Right lobe of liver (tissue), 6 donors: ENCODE results near the gene UNKL. TPM values are rescaled to one million over a fixed set of nuclear protein-coding genes. Genes with fewer than 3 reads are reported as not detected.

ENCODE experiments used
- ATAC-seq, 4 donors: fragments of 200-7000 bp; cut with Tn5 transposase; one replicate each; pipeline ENCODE4 v1.9.1; 2020; ENCODE audit warnings: mild to moderate bottlenecking in 4 of 4, moderate library complexity in 4 of 4
- DNase-seq, 3 donors: peaks; one replicate each; pipeline ENCODE4 v3.0.0-alpha.2; 2020
- H3K27ac ChIP-seq, 3 donors: fragments of 200-600 bp; one replicate each; pipeline ENCODE4 v1.8.0; 2022
- H3K27me3 ChIP-seq, 2 donors: fragments of 200-600 bp; one replicate each; pipeline ENCODE4 v1.8.0; 2022
- H3K36me3 ChIP-seq, 4 donors: fragments of 200-600 bp; sonication (generic) in 1 of 4; one replicate each; pipeline versions ENCODE4 v1.5.1 to v1.8.0; 2017 to 2022; ENCODE audit warnings: control low read depth in 1 of 4
- H3K4me1 ChIP-seq, 4 donors: fragments of 200-600 bp; sonication (generic) in 1 of 4; one replicate each; pipeline versions ENCODE4 v1.5.1 to v1.8.0; 2017 to 2022; ENCODE audit warnings: control low read depth in 1 of 4
- H3K4me3 ChIP-seq, 3 donors: fragments of 200-600 bp; one replicate each; pipeline ENCODE4 v1.8.0; 2022
- H3K9me3 ChIP-seq, 4 donors: fragments of 200-600 bp; sonication (generic) in 1 of 4; one replicate each; pipeline versions ENCODE4 v1.5.1 to v1.8.0; 2017 to 2022; ENCODE audit warnings: control low read depth in 1 of 4
- CTCF ChIP-seq, 4 donors: fragments of 200-600 bp in 3 of 4; fragments of 450-650 bp in 1 of 4; IDR thresholded peaks; one replicate each; pipeline versions ENCODE4 v1.5.1 to v1.8.0; 2016 to 2022; ENCODE audit warnings: antibody characterized with exemption in 4 of 4, mild to moderate bottlenecking in 2 of 4
- POLR2A ChIP-seq: fragments of 450-650 bp; IDR thresholded peaks from one replicate; pipeline ENCODE4 v1.6.1; 2017; ENCODE audit warnings: antibody characterized with exemption, mild to moderate bottlenecking
- WGBS: methylation state at CpG from one replicate; pipeline ENCODE4 v1.1.6; 2018; ENCODE audit warnings: low coverage, low lambda C conversion rate; ENCODE audit not compliant: insufficient coverage; ENCODE audit errors: missing lambda C conversion rate; 5-methylcytosine and 5-hydroxymethylcytosine counted together
- intact Hi-C, 2 donors: fragments of 100-400 bp; cut with DNase I; formaldehyde crosslinking; loops; one replicate each; pipeline versions ENCODE4 v1.11.2 to v1.14.1; 2022
- total RNA-seq, 6 experiments: library from RNA; depleted of rRNA in 2 of 6; stranded (reverse); fragments of >200 nt in 2 of 6; fragmentation: NEBNext Ultra II Directional in 3 of 6; extraction: Animal tissue kit (Norgen Biotek cat#: 25700) in 3 of 6; gene quantifications; one replicate each; pipeline versions ENCODE4 v1.1.0 to v1.2.4, GENCODE V29; 2016 to 2023
- donor health status: DM: no; HTN: yes; CAD: no.
- donor health status: DM: no; HTN: no; CAD: no.
- donor health status: DM: no; HTN: no; CAD: no.
- donor health status: DM: no; HTN: yes; CAD: no.
- donor health status: DM: no; HTN: yes; CAD: no.

Gene UNKL
- total RNA-seq, 6 experiments from 2014 or later: 9.0 to 14.2 (median 12.0) TPM

GRCh38 chr16:1325261-1325660 is 89.2 kb downstream of the UNKL start:
- WGBS: 82% methylated on average over 7 of the region's 15 CpGs
- no peaks in the 10 kb centered on the region for H3K9me3 ChIP-seq
- H3K27ac ChIP-seq: no peak overlapping the region
- H3K4me3 ChIP-seq: no peak overlapping the region
- H3K36me3 ChIP-seq: peaks cover 0 to 38% (median 13%) of the 10 kb centered on the region in 4 donors
- TF ChIP-seq POLR2A (no peak), CTCF (IDR thresholded peaks at IDR 0.05) (no peak)
- no peak for ATAC-seq
- intact Hi-C loops: no loop called here
- no peaks in the 10 kb centered on the region for H3K4me1 ChIP-seq
- no peak for DNase-seq
- no peaks in the 10 kb centered on the region for H3K27me3 ChIP-seq

DNA sequence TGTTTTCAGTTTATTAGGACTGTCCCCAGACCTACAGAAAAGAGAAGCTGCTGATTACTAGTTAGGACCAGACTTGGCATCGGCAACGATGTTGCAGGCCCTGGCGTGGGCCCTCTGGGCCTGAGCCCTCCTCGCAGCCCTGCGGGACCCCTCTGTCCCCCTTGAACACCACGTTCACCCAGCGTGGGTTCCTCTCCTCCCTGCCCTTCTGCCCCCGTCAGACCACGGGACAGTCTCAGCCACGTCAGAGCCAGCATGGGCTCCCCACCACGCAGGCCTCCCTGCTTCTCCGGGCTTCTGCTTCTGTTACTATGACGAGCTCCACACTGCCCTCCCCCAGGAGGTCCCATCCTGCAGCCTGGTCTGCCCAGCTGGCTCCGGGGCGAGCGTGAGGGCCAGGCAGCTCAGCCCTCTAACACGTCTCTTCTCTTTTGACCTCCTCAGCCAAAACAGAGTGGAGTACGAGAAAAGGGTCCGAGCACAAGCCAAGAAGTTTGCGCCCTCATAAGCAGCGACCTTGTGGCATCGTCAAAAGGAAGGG is 90.1 kb downstream of the UNKL start:
- TF ChIP-seq POLR2A: no peak
- no peak for TF ChIP-seq CTCF (IDR thresholded peaks at IDR 0.05)
- 73% methylated on average over 15 of the region's 22 CpGs for WGBS
- DNase-seq (no peak), ATAC-seq (no peak)
- H3K4me1 ChIP-seq: no peaks in the 10 kb centered on the region
- H3K9me3 ChIP-seq: no peaks in the 10 kb centered on the region
- no peaks in the 10 kb centered on the region for H3K27me3 ChIP-seq
- H3K4me3 ChIP-seq: no peak overlapping the region
- H3K36me3 ChIP-seq: peaks cover 0 to 47% (median 19%) of the 10 kb centered on the region in 4 donors
- no peak overlapping the region for H3K27ac ChIP-seq
- intact Hi-C loops: no loop called here

GRCh38 chr16:1323296-1324239 is 90.9 kb downstream of the UNKL start:
- H3K36me3 ChIP-seq: peaks cover 0 to 55% (median 26%) of the 10 kb centered on the region in 4 donors
- ATAC-seq (no peak), DNase-seq (no peak)
- intact Hi-C loops: no loop called here
- no peak overlapping the region for H3K4me3 ChIP-seq
- H3K27me3 ChIP-seq: no peaks in the 10 kb centered on the region
- no peaks in the 10 kb centered on the region for H3K9me3 ChIP-seq
- WGBS: 78% methylated on average over 6 of the region's 35 CpGs
- H3K27ac ChIP-seq: no peak overlapping the region
- H3K4me1 ChIP-seq: no peaks in the 10 kb centered on the region
- TF ChIP-seq CTCF (IDR thresholded peaks at IDR 0.05) (no peak), POLR2A (no peak)

DNA sequence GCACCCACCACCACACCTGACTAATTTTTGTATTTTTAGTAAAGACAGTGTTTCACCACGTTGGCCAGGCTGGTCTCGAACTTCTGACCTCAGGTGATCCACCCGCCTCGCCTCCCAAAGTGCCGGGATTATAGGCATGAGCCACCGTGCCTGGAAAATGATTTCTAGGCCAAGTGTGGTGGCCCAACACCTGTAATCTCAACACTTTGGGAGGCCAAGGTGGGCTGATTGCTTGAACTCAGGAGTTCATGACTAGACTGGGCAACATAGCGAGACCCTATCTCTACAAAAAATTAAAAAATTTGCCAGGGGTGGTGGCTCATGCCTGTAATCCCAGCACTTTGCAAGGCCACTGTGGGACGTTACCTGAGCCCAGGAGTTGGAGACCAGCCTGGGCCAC is 92.1 kb downstream of the UNKL start:
- Histone ChIP-seq H3K9me3 (no peaks in the 10 kb centered on the region), H3K27ac (no peak overlapping the region), H3K4me3 (no peak overlapping the region), H3K4me1 (no peaks in the 10 kb centered on the region), H3K27me3 (no peaks in the 10 kb centered on the region), H3K36me3 (peaks cover 0 to 67% (median 32%) of the 10 kb centered on the region in 4 donors)
- intact Hi-C loops: no loop called here
- TF ChIP-seq CTCF (IDR thresholded peaks at IDR 0.05) (no peak), POLR2A (no peak)
- no peak for DNase-seq
- ATAC-seq: no peak
- WGBS: 85% methylated on average over 7 of the region's 8 CpGs
